HG02973 (cell line): ENCODE data around the gene PLEKHA5.
"Not testable (repeated sequence)": the region's sequence is repeated elsewhere in the genome, so short reads cannot be mapped to it uniquely, and the experiment has no call there.

ENCODE experiments used
- ATAC-seq: cut with Tn5 transposase; IDR thresholded peaks from one replicate; pipeline ENCODE4 v1.9.1; 2021; ENCODE audit warnings: moderate library complexity; ENCODE audit not compliant: unreplicated experiment

Gene PLEKHA5

DNA sequence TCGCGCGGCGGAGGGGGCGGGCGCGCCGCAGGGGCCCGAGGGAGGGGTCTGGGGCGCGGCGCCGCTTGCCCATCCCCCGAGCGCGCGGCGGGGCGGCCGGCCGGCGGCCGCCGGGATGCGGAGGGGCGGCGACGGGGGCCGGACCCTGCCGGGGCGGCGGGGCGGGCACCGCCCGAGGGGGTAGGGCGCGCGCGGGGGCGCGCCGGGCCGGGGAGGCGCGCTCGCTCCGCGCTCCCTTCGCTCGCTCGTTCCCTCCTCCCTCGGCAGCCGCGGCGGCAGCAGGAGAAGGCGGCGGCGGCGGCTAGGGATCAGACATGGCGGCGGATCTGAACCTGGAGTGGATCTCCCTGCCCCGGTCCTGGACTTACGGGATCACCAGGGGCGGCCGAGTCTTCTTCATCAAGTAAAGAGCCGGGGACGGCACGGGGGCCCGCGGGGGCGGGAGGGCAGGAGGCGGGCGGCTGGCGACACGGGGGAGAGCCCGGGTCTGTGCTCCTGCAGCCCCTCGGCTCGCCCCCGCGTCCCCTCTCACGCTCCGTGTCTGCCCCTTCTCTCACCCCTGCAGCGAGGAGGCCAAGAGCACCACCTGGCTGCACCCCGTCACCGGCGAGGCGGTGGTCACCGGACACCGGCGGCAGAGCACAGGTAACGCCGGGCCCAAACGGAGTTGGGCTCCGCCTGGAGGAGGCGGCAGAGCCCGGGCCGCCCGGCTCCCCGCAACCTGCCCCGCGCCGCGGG is at the start of gene PLEKHA5:
PLEKHA5 (plus strand) TSS at position 248 of the 738 bp plus-strand sequence; CDS start at position 315, 67 bp downstream.
- ATAC-seq: no peak

GRCh38 chr12:19080918-19081317 is 48.6 kb upstream of the PLEKHA5 start:
- no peak for ATAC-seq

DNA sequence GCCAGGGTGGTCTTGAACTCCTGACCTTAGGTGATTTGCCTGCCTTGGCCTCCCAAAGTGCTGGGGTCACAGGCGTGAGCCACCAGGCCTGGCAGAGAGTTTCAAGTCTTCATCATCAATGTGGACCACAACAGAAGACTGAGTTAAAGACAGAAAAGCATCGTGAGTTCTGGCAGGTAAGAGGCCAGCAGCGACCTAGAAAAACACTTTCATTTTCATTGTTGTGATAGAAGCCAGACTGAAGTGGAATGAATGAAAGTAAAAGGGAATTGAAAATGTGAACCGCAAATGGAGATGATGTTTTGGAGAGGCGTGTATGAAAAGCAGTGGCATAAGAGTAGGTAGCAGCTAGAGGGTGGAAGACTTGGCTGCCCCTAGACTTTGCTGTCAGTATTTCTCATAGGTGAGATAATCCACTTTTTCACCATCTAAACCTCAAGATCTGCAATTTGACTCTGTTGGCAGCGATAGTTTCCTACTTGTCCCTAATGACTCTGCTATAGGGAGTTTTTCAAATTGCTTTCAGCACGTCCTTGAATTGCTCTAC is 47.1 kb upstream of the PLEKHA5 start:
- no peak for ATAC-seq

DNA sequence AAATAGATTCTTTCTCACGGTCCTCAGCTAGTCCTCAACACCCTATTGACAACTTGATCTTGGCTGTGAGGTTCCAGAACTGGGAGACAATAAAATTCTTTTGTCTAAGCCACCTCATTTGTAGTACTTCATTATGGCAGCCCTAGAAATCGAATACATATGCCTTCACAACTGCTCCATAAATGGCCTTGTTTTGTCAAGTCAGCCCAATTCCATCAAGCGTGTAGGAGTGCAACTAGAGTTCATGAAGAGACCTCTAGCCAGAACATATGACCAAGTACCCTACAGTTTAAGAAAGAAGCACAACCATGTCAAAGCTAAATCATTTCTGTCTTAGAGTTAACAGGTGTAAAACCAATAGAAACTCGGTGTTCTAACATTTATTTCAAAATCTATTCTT is 45.0 kb upstream of the PLEKHA5 start:
- no peak for ATAC-seq

GRCh38 chr12:19085090-19085489 is 44.4 kb upstream of the PLEKHA5 start:
- no peak for ATAC-seq

DNA sequence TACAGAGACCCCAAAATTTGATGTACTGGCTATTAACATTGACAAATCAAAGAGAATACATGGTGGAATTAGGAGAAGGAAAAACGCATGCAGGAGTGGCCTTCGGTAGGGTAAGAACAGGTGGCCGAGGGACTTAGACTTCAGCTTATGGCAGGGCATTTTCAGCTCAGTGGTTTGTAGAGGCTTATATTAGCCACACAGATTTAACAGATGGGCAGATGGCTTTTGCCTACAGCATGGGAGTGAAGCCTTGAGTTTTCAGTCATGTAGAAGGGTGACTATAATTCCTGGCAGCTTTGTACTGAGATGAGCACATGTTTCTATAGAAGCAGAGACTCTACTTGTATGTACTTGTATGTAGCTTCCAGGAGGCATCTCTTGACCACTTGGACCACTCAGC is 40.9 kb upstream of the PLEKHA5 start:
- no peak for ATAC-seq

DNA sequence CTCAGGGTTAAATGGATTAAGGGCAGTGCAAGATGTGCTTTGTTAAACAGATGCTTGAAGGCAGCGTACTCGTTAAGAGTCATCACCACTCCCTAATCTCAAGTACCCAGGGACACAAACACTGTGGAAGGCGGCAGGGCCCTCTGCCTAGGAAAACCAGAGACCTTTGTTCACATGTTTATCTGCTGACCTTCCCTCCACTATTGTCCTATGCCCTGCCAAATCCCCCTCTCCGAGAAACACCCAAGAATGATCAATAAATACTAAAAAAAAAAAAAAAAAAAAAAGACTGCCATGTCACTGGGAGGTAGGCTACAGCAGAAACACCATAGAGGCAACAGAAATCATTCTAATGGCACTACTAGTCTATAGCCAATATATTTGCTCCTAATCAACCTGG is 37.1 kb upstream of the PLEKHA5 start:
- not testable (repeated sequence) for ATAC-seq

- ATAC-seq: no peak
Measured at GRCh38 chr12:19093218-19093617, 36.3 kb upstream of the PLEKHA5 start.

GRCh38 chr12:19095331-19095730 is 34.2 kb upstream of the PLEKHA5 start:
- no peak for ATAC-seq

GRCh38 chr12:19095756-19096480 is 33.6 kb upstream of the PLEKHA5 start:
- no peak for ATAC-seq

GRCh38 chr12:19105463-19105862 is 24.1 kb upstream of the PLEKHA5 start:
- no peak for ATAC-seq

DNA sequence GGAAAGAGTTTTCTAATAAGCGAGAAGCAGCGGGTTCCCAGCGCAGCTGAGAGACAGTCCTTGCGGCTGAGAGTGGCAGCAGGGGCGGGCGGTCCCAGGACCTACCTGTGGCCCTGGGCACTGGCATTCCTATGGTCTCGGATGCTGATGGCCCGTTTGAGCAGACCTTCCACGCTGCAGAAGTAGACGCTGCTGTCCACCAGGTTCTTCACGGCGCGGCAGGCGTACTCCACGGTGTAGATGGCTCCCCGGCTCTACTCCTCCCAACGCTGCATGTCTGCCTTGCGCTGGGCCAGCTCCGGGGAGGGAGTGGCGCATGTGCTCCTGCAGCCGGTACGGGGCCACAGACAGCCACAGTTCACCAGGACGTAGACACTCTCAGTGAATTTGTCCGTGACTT is 21.8 kb upstream of the PLEKHA5 start:
- no peak for ATAC-seq

DNA sequence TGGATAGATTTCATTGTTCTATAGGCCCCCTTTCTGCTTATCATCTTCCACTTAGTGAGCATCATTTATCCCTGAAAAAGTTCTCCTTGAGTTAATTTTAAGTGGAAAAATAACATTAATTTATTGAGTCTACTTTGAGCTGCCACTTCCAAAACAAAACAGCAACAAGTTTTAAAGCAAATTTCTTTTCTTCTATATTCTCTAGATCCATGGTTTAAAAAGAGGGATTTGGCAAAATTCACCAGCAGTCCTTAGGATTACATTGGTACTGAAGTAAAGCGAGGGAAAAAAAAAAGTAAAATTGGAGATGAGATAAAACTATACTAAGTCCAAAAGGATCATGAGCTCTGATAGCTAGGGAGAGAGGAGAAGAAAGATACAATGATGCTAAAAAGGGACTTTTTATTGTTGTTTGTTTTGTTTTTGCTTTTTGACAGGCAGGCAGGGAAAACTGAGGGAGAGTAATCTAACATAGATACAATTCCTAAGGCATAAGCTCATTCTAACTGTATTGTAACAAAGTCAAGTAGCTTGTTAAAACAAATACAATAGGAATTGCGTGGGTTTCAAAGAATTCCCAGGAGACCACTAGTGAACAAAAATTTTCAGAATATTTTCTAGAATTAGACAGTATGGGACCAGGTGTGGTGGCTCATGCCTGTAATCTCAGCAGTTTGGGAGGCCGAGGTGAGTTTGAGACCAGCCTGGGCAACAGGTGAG is 19.2 kb upstream of the PLEKHA5 start:
- no peak for ATAC-seq

DNA sequence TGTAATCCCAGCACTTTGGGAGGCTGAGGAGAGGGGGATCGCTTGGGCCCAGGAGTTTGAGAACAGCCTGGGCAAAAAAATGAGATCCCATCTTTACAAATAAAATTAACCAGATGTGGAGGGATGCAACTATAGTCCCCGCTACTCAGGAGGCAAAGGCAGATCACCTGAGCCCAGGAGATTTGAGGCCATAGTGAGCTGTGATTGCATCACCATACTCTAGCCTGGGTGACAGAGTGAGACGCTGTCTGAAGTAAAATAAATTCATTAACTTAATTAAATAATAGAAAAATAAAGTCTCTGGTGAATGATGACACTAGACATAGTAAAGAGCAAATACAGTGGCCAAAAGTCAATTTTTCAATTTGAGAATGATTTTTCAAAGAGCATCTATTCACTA is 16.1 kb upstream of the PLEKHA5 start:
- ATAC-seq: no peak

DNA sequence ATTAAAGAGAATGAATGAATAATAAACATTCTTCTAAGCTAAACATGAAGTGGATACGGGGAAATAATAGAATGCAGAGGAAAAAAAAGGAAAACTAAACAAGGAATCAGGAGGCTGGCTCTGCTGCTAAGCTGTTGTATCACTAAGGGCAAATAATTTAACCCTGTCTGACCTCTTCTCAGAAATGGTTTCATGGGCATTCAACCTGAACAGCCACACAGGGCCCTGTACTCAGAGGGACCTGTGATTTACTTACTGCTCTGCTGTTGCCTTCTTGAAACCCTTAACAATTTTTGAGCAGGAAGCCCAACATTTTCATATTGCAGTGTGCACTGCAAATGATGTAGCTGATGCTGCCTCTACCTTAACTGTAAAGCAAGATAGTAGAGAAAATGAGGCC is 14.2 kb upstream of the PLEKHA5 start:
- no peak for ATAC-seq

DNA sequence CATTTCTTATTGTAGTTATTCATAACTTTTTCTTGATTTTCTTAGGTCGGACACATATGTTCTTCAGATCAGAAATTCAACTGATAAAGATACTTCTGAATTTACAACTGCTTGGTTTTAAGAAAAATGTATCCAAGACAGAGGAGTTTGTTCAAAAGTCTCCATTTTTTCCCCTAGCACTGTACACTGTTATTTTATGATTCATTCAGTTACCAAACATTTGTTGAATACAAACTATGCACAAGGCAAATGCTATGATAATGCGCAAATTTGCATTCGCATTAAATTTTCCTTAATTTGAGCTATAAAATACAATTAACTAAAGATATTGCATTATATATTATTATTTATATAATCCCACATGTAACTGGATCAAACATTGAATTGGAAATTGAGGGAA is 10.1 kb upstream of the PLEKHA5 start:
- ATAC-seq: no peak

GRCh38 chr12:19120795-19121194 is 8.7 kb upstream of the PLEKHA5 start:
- no peak for ATAC-seq

GRCh38 chr12:19121449-19122018 is 8.0 kb upstream of the PLEKHA5 start:
- no peak for ATAC-seq

GRCh38 chr12:19125325-19125724 is 4.2 kb upstream of the PLEKHA5 start:
- no peak for ATAC-seq

GRCh38 chr12:19127270-19127669 is 2.3 kb upstream of the PLEKHA5 start:
- ATAC-seq: no peak

GRCh38 chr12:19128485-19128884 is 1.0 kb upstream of the PLEKHA5 start:
- no peak for ATAC-seq
